CD4-positive, alpha-beta T cell treated with Interleukin-6 for 4 hours (primary cell): ENCODE data around the gene P2RY4.
"Not testable (repeated sequence)": the region's sequence is repeated elsewhere in the genome, so short reads cannot be mapped to it uniquely, and the experiment has no call there.

Experiments used
- DNase-seq: peaks from one replicate; pipeline ENCODE4 v3.0.0-alpha.2; 2020; ENCODE audit warnings: mixed read lengths

P2RY4 gene

GRCh38 chrX:70241501-70241900 is 18.5 kb downstream of the P2RY4 start:
- DNase-seq = no peak

DNA sequence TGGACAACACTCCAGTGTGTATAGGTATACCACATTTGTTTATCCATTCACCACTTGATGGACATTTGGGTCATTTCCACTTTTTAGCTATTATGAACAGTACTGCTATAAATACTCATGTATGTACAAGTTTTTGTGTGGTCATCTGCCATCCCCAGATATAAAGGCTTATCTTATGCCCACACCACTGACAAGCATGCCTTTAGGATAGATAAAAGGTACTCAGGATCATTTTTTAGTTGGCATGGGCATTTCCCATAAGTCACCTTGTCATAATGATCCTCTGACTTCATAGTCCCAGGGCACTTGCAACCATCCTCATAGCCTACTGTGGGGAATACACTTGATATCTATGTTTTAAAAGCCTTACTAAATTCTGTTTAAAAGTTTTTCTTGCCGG is 19.3 kb downstream of the P2RY4 start:
- no peak for DNase-seq

DNA sequence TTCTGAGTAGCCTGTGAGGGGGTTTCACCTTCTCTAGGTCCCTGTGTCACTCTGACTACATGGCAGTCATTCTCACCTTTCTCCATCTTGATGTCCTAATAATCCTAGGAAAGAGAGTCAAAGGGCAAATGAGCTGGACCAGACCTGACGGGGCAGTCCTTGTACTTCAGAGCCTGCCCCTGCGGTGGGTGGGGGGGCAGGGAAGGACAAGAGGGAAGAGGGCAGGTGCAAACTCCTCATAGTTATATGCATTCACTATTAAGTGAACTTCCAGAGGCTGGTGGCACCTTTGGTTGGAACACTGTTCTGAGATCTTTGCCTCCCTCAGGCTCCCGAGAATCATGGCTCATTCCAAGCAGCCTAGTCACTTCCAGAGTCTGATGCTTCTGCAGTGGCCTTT is 25.6 kb downstream of the P2RY4 start, which contains the start of gene AWAT1:
Gene AWAT1 (plus strand): TSS at position 301 of the 400 bp plus-strand sequence. CDS start 41 bp downstream, at position 342.
- DNase-seq = no peak

DNA sequence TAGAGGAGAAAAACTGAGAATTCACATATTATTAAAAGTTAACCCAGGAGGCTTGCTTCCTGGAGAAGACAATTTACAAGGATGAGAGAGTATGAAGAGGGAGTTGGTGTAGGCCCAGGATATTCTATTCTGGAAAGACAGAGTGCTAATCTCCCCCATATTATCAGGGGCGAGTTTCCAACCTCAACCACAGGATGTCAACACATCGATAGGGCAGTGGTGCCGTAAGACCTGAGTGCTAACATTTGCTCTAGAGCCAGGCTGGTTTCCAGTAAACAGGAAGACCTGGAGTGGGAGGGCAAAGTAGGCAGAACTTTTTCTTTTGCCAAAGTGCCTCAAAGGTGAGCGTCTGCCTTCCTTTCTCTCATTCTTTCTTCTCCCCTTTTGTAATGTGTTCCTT is 28.3 kb downstream of the P2RY4 start:
- no peak for DNase-seq

DNA sequence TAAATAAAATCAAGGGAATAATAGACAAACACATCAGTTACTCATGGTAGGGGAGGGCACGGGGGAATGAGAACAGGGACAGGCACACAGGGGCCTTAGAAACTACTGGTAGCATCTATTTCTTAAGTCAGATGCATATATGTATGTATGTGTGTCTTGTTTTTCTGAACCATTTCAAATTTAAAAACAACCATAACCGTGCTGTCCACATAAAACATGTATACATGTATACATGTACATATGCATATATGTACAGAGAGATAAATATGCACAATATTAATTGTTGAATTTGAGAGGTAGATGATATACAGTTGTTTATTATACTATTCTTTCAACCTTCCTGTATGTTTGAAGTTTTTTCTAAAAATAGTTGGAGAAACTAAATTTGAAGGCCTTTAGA is 33.3 kb downstream of the P2RY4 start:
- DNase-seq = no peak

DNA sequence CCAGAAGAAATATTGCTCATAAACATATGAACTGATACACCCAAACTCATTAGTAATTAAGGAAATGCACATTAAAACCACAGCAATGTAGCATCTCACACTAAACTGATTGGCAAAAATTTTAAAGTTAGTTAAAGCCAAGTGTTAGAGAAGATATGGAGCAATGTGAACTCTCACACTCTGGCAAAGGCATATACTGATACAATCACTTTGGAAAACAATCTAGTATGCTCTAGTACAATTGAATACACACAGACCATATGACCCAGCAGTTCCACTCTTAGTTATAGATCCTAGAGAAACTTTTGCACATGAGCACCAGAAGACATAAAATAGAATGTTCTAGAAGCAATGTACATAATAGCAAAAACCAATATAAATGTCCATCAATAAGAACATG is 34.0 kb downstream of the P2RY4 start:
- DNase-seq = no peak

DNA sequence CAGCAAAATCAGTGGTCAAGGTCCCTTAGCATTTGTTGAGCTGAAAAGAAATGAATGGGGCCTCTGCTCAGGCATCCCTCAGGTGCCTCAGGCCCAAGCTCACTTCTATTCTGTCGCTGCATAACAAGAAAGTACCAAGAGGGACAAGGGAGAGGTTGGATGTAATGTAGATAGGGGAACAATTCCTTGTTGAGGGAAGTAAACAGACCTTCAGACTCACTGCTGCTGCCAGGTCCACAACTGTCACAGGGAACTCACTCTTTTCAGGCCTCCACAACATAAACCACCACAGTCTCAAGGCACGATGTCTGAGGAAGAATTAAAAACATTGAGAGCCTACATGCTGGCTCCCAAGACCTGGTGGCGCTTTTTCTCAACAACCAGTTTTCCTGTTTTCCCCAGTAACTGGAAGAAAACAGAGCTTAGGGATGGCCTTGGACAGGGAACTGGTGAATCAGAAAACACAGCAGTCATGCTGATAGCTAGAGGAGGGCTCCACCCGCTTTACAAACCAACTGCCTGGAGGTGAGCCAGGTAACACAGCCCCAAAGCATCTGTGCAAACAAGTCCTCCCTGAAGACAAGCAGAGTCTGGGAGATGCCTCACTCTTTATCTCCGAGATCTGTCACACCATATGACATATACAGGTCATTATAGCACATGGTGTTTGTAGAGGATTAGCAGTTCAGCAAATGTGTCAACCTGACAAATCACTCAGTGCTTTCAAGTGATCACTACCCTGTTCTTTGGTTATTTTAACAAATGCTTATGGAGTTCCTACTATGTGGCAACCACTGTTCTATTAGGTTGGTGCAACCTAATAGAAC is 39.9 kb downstream of the P2RY4 start:
- DNase-seq = no peak

DNA sequence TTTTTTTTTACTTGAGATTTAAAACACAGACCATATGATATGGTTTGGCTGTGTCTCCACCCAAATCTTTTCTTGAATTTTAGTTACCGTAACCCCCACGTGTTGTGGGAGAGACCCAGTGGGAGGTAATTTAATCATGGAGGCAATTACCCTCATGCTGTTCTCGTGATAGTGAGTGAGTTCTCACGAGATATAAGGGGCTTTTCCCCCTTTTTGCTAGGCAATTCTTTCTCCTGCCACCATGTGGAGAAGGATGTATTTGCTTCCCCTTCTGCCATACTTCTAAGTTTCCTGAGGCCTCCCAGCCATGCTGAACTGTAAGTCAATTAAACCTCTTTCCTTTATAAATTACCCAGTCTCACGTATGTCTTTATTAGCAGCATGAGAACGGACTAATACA is 50.4 kb downstream of the P2RY4 start:
- not testable (repeated sequence) for DNase-seq

DNA sequence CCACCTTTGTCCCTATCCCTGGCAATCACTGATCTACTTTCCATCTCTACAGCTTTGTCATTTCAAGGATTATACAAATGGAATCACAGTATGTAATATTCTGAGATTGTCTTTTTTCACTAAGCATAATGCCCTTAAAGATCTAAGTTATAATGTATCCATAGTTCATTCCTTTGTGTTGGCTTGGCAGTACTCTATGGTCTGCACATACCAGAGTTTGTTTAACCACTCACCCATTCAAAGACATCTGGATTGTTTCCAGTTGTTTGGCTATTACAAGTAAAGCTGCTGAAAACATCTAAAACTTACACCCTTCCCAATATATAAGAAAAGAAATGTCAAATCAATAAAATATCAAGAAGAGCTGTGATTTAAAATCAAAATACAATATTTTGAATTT is 51.5 kb downstream of the P2RY4 start:
- DNase-seq = no peak
